HG03139 (cell line): ENCODE results near the gene SPATA32.

ENCODE experiments used
- ATAC-seq: cut with Tn5 transposase; IDR thresholded peaks from one replicate; pipeline ENCODE4 v1.9.1; 2021; ENCODE audit not compliant: unreplicated experiment

The SPATA32 gene

DNA sequence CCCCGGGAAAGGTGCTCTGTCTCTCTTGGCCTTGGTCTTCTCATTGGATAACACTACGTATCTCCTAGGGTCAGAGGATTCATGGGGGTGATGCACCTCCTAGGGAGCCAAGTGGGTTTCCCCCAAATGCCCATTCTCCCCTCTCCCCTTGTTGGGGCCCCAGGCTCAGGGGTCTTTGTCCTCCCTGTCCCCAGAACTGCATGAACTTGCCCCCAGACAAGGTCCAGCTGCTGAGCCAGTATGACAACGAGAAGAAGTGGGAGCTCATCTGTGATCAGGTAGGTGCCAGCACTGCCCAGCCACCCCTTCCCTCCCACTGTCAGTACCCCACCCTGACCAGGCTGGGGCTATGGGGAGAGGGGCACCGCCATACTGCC, 31.5 kb downstream of the SPATA32 start:
- ATAC-seq, result no peak

GRCh38 chr17:45229681-45230409, 32.0 kb downstream of the SPATA32 start:
- no peak for ATAC-seq

GRCh38 chr17:45228763-45229539, 32.9 kb downstream of the SPATA32 start:
- peak; percentile 27 for ATAC-seq

- no peak for ATAC-seq
These were observed 33.8 kb downstream of the SPATA32 start for GRCh38 chr17:45227926-45228762.

DNA sequence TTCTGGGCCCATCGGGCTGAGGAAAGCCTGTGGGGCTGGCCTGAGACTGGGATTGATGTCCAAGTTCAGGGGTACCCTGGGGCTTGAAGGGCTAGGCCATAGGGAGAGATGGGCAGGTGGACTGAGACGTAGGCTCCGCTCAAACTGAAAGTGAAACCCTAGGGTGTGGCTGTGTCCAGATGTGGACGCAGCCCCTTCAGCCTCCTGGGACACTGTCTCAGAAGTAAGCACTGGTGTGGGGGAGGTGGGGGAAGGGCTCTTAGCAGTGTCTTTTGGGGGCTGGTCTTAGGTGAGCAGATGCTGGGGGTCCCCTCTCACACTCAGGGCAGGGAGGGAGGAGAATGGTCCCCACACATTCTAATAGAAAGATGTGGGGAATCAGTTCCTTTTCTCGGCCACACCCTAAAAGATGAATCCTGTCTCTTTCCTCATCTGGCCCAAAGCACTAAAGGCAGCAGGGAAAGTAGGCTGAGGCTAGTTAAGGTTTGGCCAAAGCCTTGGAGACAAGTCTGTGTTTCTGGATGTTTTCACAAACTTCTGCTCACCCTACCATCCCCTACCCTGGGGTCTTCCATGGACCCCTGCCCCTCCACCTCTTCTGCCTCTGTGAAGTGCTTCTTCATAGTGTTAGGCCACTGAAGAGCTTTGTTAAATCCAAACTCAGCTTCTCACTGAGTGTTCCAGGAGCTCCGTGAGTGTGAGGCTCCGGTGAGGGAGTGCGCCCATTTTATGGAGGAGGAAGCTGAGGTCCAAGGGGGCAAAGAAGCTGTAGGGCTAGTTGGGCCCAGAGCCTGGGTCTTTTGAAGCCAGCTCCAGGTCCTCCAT, 34.6 kb downstream of the SPATA32 start:
- ATAC-seq, result no peak

GRCh38 chr17:45226576-45226975, 35.3 kb downstream of the SPATA32 start:
- ATAC-seq, result no peak

- ATAC-seq, result peak; percentile 35
These were observed 35.8 kb downstream of the SPATA32 start for GRCh38 chr17:45225964-45226530.

- no peak for ATAC-seq
These were observed 36.7 kb downstream of the SPATA32 start for GRCh38 chr17:45225051-45225700.

DNA sequence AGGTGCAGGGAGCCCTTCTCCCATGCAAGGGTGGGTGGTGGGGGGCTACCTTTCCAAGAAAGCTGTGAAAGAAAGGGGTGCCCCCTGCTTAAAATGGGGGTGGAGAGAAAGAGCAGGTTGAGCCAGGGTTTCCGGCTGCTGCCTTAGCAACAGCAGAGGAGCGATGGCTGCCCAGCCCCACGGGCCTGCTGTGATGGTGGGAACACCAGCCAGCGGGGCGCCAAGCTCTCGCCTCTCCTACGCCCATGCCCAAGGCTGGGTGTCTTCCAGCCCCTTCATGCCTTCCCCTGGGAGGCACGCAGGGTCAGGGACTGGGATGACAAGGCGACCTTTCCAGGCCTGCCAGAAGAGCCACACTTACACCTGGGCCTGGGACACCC, 37.2 kb downstream of the SPATA32 start:
- no peak for ATAC-seq

GRCh38 chr17:45223539-45224528, 38.1 kb downstream of the SPATA32 start:
- no peak for ATAC-seq

DNA sequence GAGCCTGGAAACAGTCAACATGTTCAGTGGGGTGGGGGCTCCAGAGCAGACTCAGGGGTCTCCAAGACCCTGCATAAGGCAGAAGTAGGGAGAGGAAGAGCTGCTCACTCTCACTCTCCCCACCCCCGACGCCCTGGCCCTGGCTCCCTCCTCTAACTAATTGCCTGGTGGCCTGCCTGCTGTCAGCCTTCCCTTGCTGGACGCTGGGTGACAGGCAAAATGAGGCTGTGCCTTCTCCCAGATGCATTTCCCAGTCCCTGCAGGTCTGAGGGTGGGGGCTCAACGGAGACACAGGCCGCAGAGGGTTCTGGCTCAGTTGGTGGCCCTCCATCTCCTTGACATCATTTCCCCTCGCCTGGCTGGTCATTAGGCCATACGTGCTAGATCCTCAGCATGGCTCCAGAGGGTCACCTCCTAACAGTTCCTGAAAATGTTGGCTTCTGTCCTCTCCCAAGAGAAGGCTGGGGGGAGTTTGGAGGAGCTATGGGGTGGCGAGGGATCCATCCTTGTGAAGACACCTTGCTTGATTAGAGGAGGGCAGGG, 38.8 kb downstream of the SPATA32 start:
- no peak for ATAC-seq

GRCh38 chr17:45222289-45222995, 39.5 kb downstream of the SPATA32 start:
- ATAC-seq, result no peak

- no peak for ATAC-seq
These were observed 39.9 kb downstream of the SPATA32 start for GRCh38 chr17:45222014-45222288.

DNA sequence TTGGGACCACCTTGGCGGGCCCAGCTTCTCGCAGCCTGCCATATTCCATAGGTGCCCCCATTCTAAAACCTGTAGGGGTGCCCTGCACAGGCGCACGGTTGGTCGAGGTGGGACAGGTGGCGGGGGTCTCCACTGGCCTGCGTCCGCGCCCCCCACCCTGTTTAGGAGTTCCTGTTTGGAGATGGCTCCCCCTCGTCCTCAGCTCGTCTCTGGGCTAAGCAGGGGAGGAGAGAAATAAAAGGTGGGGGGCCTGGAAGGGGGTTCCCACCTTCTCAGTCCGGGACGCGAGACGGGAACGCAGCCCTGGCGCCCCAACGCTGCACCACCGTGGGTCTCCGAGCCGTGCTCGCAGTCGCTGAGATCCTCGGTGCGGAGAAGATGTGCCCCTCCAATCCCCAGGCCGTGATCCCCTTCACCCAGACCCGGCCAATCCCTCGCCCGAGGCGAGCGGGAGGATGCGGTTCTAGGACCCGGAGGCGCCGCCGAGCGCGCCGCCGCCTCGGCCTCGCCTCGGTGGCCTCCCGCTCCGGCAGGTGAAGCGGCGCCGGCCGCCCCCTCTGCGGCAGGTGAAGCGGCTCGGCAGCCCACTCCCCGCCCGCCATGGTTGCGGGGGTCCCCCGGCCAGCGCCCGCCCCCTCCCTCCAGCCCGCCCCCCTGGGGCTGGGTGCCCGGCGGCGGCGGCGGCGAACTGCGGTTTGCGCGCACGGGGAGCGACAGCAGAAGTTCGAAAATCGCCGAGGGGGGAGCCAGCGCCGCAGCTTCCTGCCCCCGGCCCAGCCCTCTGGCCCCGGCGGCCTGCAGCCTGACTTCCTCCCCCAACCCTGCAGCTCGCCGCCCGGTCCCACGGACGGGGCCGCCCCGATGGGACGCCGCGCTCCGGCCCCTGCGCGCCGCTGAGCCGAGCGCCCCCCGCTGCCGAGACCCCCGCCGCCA, 40.5 kb downstream of the SPATA32 start, which contains the start of gene FMNL1:
Gene FMNL1 (plus strand): TSS at position 805 of the 933 bp plus-strand sequence. CDS start 240 bp downstream, outside the sequence.
- ATAC-seq, result no peak

DNA sequence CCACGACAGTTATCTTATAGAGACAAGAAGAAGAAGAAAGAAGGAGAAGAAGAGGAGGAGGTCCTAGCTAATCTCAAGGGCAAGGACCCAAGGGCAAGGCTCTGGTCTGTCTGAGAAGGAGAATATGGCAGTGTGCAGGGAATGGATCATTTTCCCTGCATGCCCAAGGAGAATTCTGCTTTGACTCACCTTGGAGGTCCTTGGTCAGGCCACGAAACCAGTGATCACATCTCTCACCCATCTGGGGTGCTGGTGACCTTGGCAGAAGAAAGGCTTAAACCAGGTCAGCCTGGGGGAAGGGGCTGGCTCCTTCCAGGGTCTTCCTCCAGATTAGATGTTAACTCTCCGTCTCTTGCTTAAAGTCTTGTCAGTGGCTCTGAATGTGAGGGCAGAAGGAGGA, 41.8 kb downstream of the SPATA32 start:
- no peak for ATAC-seq

GRCh38 chr17:45218895-45219661, 42.8 kb downstream of the SPATA32 start:
- no peak for ATAC-seq
